Measurements from ENCODE around the gene MTFR1L.

- TF ChIP-seq, protein P1, sequence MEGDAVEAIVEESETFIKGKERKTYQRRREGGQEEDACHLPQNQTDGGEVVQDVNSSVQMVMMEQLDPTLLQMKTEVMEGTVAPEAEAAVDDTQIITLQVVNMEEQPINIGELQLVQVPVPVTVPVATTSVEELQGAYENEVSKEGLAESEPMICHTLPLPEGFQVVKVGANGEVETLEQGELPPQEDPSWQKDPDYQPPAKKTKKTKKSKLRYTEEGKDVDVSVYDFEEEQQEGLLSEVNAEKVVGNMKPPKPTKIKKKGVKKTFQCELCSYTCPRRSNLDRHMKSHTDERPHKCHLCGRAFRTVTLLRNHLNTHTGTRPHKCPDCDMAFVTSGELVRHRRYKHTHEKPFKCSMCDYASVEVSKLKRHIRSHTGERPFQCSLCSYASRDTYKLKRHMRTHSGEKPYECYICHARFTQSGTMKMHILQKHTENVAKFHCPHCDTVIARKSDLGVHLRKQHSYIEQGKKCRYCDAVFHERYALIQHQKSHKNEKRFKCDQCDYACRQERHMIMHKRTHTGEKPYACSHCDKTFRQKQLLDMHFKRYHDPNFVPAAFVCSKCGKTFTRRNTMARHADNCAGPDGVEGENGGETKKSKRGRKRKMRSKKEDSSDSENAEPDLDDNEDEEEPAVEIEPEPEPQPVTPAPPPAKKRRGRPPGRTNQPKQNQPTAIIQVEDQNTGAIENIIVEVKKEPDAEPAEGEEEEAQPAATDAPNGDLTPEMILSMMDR (IDR thresholded peaks at IDR 0.05) = no peak
- TF ChIP-seq POLR2AphosphoS5 (IDR thresholded peaks at IDR 0.05) (no peak), POLR2A (IDR thresholded peaks at IDR 0.05) (no peak)
Observed at GRCh38 chr1:25866288-25866687, 46.5 kb downstream of the MTFR1L start.

Measured in stomach (tissue), 4 donors.